NT2/D1 (cell line): ENCODE measurements around the gene PLCG1.
"Not testable (repeated sequence)": the region's sequence is repeated elsewhere in the genome, so short reads cannot be mapped to it uniquely, and the experiment has no call there.

Experiments used
- SUZ12 ChIP-seq: IDR thresholded peaks from 2 replicates; pipeline ENCODE4 v1.6.1; 2011; ENCODE audit not compliant: insufficient read length, insufficient read depth; ENCODE audit errors: extremely low read depth
- YY1 ChIP-seq: IDR thresholded peaks from 2 replicates; pipeline ENCODE4 v1.6.1; 2011; ENCODE audit not compliant: insufficient read length, insufficient read depth
- ZNF274 ChIP-seq: IDR thresholded peaks from 2 replicates; pipeline ENCODE4 v1.6.1; 2011; ENCODE audit warnings: mild to moderate bottlenecking, low read depth, low read length

DNA sequence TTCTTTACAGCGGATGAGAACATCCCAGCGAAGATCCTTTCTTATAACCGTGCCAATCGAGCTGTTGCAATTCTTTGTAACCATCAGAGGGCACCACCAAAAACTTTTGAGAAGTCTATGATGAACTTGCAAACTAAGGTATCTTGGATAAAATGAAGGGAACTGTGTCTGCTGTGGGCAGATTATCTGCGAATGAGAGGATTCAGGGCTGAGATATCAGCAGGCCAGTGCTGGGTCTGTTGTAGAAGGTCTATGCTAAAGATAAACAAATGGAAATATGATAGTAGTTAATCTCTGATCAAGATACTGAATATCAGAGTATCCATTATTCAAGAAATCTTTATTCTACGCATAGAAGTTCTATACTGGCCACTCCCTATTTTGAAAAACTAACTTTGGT lies 19.2 kb upstream of the PLCG1 start:
- not testable (repeated sequence) for TF ChIP-seq YY1, ZNF274, SUZ12
